ENCODE results near the gene DROSHA.
"Not testable (repeated sequence)": the region's sequence is repeated elsewhere in the genome, so short reads cannot be mapped to it uniquely, and the experiment has no call there.

The DROSHA gene

DNA sequence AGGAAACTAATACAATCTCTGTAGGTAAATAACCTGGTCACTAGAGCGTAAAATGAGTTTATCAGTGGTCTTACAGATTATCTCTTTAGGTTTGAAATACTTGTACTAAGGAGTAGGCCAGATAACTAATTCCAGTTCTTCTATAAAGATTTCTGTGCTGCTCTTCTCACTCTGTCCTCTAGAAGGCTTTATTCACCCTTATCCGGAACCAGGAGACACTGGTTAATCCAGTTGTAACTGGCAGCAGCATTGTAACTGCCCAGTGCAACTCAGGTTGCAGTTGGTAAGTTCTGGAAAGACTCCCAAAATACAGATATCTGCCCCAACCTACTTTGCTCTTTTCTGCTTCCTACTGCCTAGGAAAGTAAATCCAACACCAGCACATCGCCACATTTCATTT is 20.0 kb upstream of the DROSHA start:
- H3K4me3 ChIP-seq (ENCODE audit: low read depth, low read length), result no peak overlapping the region
- TF ChIP-seq, protein P1, sequence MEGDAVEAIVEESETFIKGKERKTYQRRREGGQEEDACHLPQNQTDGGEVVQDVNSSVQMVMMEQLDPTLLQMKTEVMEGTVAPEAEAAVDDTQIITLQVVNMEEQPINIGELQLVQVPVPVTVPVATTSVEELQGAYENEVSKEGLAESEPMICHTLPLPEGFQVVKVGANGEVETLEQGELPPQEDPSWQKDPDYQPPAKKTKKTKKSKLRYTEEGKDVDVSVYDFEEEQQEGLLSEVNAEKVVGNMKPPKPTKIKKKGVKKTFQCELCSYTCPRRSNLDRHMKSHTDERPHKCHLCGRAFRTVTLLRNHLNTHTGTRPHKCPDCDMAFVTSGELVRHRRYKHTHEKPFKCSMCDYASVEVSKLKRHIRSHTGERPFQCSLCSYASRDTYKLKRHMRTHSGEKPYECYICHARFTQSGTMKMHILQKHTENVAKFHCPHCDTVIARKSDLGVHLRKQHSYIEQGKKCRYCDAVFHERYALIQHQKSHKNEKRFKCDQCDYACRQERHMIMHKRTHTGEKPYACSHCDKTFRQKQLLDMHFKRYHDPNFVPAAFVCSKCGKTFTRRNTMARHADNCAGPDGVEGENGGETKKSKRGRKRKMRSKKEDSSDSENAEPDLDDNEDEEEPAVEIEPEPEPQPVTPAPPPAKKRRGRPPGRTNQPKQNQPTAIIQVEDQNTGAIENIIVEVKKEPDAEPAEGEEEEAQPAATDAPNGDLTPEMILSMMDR (IDR thresholded peaks at IDR 0.05; ENCODE audit: borderline replicate concordance, insufficient read depth, low read depth, low read length), result no peak

GRCh38 chr5:31549114-31549513 is 17.2 kb upstream of the DROSHA start:
- not testable (repeated sequence) for H3K4me3 ChIP-seq (ENCODE audit: low read depth, low read length)

DNA sequence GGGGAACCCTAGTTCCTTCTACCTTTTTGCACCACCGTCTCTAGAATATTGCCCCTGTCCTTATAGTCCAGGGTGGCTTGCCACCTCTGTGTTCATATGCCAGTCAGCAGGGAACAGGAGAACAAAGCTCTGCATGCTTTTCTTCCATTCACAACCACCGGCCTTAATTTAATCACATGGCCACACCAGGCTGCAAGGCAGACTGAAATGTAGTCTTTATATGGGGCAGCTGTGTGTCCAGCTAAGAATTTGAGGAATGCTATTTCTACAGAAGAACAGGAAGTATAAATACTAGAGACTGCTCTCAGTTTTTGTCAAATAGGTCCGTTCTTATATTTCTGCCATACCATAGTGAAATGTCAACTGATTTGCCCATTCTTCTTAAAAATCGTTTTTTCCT is 6.0 kb upstream of the DROSHA start:
- TF ChIP-seq, protein P1 (IDR thresholded peaks at IDR 0.05; ENCODE audit: borderline replicate concordance, insufficient read depth, low read depth, low read length), result no peak
- H3K4me3 ChIP-seq (ENCODE audit: low read depth, low read length), result no peak overlapping the region

DNA sequence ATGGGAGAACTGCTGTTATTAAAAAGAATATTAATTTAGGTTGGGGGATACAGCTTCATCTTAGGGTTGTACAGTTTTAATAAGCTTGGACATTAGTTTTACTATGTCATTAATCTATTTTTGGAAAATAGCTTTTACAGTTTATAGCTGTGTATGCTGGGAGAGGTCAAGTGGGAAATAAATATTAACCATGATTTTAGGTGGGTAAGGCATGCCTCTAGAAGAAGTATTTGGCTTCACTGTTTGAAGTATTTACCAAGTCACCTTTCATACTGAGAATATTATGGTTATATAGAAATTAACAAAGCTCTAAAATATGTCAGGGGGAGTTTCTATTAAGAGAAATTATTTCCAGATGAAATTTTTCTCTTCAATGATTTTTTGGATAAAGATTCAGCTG is 5.5 kb upstream of the DROSHA start:
- no peak overlapping the region for H3K4me3 ChIP-seq (ENCODE audit: low read depth, low read length)
- TF ChIP-seq, protein P1 (IDR thresholded peaks at IDR 0.05; ENCODE audit: borderline replicate concordance, insufficient read depth, low read depth, low read length), result no peak

- no peak overlapping the region for H3K4me3 ChIP-seq (ENCODE audit: low read depth, low read length)
- TF ChIP-seq, protein P1 (IDR thresholded peaks at IDR 0.05; ENCODE audit: borderline replicate concordance, insufficient read depth, low read depth, low read length), result no peak
Measured at GRCh38 chr5:31536873-31537272, 5.0 kb upstream of the DROSHA start.

GRCh38 chr5:31534527-31535046 is 2.7 kb upstream of the DROSHA start:
- TF ChIP-seq, protein P1 (IDR thresholded peaks at IDR 0.05; ENCODE audit: borderline replicate concordance, insufficient read depth, low read depth, low read length), result no peak
- no peak overlapping the region for H3K4me3 ChIP-seq (ENCODE audit: low read depth, low read length)

- peak overlapping the region; percentile 70 for H3K4me3 ChIP-seq (ENCODE audit: low read depth, low read length)
- TF ChIP-seq, protein P1 (IDR thresholded peaks at IDR 0.05; ENCODE audit: borderline replicate concordance, insufficient read depth, low read depth, low read length), result no peak
Measured at GRCh38 chr5:31531543-31531887, 378 bp downstream of the DROSHA start.

Data from GM12875 (cell line).